Thyroid gland (tissue), 4 donors: ENCODE data around the gene FASTKD3.

Experiments used
- CTCF ChIP-seq, 6 experiments: fragments of 200-600 bp in 3 of 6; fragments of 450-650 bp in 3 of 6; sonication (generic) in 3 of 6; IDR thresholded peaks; one replicate each; pipeline ENCODE4 v1.5.1; 2016 to 2019; ENCODE audit warnings: antibody characterized with exemption in 6 of 6, mild to moderate bottlenecking in 2 of 6, inconsistent platforms in 1 of 6, moderate library complexity in 1 of 6
- POLR2A ChIP-seq, 2 donors: fragments of 450-650 bp; IDR thresholded peaks; one replicate each; pipeline ENCODE4 v1.6.1; 2017; ENCODE audit warnings: antibody characterized with exemption in 2 of 2, mild to moderate bottlenecking in 2 of 2, moderate library complexity in 1 of 2

GRCh38 chr5:7894439-7894838, 25.6 kb upstream of the FASTKD3 start:
- TF ChIP-seq POLR2A (IDR thresholded peaks at IDR 0.05), result no peak
- no peak for TF ChIP-seq CTCF (IDR thresholded peaks at IDR 0.05)
